Stimulated activated CD4-positive, alpha-beta T cell treated with anti-CD3 and anti-CD28 coated beads, Interleukin-4, amount 100 ng/mL, for 1 hour (primary cell): Measurements from ENCODE around the gene NCBP3.

Source experiments
- DNase-seq: peaks from one replicate; pipeline ENCODE4 v3.0.0-alpha.2; 2020

The NCBP3 gene

DNA sequence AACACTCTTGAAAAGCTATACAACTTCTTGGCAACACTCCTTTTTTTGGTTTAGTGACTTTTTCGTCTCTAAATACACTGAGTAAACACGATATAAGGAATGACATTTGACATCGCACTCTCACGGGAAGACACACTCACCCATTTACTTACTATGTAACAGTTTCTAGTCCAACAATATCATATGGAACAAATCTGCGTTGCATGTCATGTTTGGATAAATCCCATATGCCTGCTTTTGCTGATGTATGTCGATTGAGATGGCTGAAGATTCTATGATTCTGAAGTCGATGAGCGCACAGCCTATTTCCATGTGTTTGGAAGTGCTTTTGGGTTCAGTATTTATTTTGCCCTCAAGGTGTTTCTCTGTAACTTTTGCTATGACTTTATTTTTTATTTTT lies 63.3 kb downstream of the NCBP3 start:
- no peak for DNase-seq

DNA sequence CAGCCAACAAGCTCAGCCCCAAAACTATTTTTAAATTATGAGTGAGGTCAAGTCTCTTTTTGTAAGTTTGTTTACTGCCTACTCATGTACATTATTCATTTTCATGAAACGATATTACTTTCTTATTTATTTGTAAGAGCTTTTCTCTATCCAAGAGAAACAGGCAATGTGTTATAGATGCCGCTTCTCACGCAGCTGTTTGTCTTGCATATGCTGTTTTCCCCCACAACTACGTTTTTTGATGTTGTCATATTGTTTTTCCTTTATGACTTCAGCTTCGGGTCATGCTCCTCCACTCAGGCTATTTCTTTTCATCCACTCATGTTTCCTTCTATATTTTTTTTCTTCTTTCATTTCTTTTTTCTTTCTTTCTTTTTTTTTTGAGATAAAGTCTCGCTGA lies 65.1 kb downstream of the NCBP3 start:
- DNase-seq = no peak

DNA sequence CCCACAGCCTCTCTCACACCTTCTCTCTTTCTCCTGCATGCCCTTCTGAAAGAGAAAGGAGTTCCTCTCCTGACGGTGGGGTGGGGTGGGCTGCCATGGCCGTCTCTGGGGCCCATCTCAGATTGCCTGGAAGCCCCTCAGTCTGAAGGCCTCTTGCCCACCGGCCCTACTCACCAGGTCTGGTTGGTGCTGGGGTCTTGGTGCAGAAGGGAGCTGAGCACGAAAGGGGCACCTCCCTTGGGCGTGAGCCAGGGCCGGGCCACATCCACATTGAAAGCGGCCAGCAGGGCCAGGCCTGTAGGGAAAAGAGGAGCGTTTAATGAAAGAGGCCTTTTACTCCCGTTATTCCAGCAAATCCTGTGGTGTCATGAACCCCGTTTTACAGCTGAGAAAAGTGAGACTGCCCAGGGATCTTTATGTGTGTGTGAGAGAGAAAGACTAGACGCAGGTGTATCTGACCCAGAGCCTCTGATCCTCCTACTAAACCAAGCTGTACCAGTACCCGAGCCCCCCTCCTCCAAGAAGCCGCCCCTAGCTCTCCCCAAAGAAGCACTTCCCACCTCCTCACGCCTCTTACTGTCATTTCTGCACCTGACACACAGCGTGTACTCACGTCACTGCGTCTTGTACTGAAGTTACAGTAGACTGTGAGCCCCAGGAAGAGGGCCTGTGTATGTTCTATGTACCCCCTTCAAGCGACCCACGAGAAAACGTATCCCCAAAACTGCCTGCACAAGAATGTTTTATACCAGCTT lies 68.5 kb downstream of the NCBP3 start:
- no peak for DNase-seq

DNA sequence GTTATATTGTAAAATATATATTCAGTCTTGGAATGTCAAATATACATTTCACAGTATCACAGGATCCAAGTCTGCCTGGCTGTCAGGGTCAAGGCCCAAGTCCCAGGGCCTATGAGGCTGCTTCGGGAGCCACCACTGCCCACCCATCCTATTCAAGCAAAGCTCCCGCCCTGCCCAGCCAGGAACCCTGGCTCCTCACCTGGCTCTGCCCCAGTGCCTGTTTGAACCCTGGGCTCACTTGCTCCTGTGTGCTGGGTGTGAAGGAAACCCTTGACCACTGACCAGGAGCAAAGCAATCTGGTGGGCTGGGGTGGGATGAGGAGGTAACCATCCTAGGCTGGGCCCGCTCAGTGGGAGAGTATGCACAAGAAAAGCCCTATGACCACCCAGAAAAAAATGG lies 72.1 kb downstream of the NCBP3 start:
- no peak for DNase-seq

DNA sequence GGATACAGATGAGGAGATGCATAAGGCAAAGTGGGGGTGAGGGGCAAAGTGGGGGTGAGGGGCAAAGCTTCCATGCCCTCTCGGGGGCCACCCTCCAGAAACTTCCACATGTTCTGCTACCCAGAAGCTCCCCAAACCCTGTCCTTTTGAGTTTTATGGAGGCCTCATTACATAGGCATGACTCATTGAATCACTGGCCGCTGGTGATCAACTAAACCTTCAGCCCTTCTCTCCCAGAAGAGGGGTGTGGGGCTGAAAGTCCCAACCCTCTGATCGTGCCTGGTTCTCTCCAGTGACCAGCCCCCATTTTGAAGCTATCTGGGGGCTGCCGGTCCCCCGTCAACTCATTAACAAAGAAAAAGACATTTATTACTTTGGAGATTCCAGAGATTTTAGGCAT lies 72.5 kb downstream of the NCBP3 start:
- DNase-seq = no peak

DNA sequence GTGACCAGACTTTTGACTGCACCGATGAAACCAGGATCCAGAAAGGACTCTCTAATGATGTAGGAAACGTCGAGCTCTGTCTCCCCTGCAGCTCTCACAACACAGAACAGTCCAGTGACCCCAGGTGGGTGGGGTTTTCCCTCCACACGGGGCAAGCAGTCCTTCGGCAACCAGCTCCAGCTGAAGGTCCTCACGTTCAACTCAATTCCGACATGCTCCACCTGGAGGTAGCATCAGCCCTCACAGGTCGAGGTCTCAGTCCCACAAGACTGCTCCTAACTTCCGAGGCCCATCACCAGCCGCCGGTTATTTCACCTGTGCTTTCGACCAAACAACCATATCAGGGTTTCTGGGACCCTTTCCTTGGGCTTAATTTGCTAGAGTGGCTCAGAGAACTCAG lies 73.3 kb downstream of the NCBP3 start:
- no peak for DNase-seq

DNA sequence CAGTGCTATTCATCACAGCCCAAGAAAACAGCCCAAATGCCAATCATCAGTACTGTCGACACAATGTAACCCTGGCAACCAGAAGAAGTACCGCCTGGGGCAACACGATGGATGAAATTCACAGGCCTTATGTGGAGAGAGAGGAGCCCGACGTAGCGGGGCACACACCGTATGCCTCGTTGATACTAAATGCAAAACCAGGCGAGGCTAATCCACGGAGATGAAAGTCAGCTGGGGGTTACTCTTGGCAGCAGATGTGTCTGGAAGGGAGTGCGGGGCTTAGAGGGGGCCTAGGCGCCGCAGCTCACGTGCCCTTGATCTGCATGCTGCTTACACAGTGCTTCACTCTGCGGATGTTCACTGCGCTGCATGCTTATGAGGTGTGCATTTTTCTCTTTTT lies 74.9 kb downstream of the NCBP3 start:
- DNase-seq = no peak

DNA sequence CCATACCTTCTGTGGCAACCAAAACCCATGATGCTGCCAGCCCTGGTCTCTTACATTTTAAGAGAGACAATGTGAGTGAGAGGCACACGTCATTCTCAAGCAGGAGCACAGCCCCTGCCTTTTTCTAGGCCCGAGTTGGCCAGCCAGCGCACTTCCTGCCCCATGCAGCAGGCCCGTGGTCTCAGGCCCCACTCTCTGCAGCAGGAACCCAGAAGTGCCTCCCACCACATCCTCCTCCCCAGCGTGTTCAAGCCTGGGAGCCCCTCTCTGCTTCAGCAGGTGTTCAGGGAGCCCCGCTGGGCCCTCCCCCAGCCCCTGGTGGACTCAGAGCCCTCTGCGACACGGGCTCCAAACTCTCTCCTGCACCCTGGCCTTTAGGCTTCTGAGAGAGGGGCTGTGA lies 75.6 kb downstream of the NCBP3 start:
- no peak for DNase-seq

DNA sequence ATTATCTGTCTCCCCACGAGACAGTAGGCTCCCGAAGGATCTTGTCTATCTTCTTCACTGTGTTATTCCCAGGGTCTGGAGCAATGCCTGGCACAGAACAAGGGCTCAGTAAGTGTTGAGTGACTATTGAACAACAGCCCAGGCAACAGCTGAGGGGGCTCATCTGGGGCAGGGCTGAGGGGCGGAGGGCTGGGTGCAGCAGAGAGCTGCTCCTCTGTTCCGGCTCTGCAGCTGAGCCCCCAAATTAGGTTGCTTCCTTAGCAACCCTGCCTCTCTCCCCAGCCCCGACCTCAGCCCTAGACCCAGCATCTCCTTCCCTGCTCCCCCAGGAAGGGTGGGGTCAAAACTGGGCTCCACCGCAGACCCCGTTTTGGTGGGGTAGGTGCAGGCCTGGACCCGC lies 77.3 kb downstream of the NCBP3 start:
- DNase-seq = no peak

DNA sequence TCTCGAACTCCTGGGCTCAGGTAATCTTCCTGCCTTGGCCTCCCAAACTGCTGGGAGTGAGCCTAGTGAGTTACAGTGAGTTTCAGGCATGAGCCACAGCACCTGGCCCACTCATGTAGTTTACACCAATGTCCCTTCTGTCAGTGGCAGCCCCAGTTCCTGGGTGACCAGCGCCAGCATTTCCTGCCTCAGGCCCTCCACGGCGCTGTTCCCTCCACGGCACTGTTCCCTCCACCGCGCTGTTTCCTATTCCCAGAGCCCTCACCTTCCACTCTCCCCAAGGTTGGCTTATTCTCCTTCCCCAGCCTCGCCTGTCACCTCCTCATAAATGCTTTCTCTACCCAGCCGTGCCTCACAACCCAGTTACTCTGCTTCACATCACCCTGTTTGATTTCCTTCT lies 77.7 kb downstream of the NCBP3 start:
- no peak for DNase-seq

DNA sequence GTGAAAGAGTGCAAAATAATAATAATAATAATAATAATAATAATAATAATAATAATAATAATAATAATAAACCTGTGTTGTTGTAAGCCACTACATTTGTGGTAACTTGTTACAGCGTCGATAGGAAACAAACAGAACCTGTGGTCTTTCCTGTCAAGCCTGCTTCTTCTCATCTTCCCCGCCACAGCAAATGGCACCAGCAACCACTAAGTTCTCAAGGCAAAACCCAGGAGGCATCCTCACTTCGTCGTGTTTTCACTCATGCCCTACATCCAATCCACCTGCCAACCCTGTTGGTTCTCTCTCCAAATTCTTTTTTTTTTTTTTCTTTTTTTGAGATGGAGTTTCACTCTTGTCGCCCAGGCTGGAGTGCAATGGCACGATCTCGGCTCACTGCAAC lies 79.3 kb downstream of the NCBP3 start:
- no peak for DNase-seq

DNA sequence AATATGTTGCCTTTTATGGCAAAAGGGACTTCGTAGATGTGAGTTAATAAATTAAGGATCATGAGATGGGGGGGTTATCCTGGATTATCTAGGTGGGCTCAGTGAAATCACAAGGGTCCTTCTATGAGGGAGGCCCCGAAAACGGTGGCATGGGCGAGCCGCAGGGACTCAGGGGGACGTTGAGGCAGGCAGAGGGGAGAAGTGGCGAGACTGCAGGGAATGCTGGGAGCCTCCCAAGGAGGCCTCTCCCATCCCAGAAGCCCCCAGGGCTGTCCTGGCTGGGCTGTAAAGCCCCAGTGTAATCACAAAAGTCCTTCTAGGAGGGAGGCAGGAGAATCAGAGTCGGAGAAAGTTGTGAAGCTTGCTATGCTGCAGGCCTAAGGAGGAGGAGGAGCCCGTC lies 80.1 kb downstream of the NCBP3 start:
- DNase-seq = no peak

DNA sequence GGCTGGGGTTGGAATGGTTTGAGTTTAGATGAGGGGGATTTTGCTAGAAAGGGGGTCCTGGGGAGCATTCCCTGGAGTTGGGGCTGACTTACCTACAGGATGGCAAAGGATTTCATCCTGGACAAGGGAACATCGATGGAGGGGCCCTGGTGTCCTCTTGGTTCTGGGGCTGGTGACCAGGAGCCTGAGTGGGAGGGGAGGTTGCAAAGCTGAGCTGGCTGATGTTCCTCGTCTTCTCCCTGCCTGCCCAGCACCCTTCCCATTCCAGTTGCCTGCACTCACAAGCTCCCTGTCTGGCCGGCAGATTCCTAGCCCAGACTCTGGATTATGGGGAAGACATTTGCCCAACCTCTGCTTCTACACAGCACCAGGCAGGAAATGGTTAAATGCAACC lies 82.3 kb downstream of the NCBP3 start:
- no peak for DNase-seq

DNA sequence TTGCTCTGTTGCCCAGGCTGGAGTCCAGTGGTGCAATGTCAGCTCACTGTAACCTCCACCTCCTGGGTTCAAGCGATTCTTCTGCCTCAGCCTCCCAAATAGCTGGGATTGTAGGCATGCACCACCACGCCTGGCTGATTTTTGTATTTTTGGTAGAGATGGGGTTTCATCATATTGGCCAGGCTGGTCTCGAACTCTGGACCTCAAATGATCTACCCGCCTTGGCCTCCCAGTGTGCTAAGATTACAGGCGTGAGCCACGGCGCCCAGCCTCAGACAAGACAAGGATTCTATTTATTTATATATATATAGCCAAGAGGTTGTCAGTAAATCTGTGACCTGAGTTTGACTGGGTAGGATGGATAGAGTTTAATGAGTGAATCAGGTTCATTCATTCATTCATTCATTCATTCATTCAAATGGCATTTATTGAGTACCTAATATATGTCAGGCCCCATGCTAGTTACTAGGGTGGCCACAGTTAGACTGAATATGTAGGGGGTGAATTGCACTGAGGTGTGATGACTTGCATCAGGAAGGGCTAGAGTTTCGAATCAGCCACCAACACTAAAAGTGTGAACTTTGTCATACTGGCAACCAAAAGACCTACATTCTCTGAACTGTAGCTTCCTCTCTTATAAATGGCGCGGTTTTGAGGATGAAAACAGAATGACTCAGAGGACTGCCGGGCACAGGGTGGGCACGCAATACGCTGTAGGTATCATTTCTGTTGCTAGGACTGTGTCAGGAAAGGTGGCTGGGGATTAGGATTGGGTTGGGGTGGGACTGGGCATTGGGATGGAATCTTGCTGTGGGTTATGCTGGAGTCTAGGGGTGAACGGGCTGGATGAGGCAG lies 82.9 kb downstream of the NCBP3 start:
- DNase-seq = no peak

DNA sequence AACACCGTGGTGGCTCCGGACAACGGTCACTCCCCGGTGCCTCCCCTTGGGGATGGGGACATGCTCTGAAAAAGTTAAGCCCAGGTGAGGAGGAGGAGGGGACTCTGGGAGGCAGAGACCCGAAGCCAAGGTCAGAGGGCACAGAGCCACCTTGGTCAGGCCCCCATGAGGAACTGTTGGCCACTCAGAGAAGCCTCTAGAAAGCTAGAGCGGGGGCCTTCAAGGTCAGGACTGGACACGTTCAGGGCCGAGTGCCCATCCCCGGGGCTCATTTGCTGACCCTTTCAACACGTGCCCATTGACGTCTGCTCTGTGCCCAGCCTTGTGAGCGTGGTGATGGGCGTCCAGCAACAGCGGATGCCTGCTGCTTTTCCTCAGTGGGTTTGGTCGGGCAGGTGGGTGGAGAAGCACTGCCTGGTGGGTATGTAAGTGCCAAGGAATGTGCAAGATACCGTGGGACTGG lies 84.1 kb downstream of the NCBP3 start:
- no peak for DNase-seq

DNA sequence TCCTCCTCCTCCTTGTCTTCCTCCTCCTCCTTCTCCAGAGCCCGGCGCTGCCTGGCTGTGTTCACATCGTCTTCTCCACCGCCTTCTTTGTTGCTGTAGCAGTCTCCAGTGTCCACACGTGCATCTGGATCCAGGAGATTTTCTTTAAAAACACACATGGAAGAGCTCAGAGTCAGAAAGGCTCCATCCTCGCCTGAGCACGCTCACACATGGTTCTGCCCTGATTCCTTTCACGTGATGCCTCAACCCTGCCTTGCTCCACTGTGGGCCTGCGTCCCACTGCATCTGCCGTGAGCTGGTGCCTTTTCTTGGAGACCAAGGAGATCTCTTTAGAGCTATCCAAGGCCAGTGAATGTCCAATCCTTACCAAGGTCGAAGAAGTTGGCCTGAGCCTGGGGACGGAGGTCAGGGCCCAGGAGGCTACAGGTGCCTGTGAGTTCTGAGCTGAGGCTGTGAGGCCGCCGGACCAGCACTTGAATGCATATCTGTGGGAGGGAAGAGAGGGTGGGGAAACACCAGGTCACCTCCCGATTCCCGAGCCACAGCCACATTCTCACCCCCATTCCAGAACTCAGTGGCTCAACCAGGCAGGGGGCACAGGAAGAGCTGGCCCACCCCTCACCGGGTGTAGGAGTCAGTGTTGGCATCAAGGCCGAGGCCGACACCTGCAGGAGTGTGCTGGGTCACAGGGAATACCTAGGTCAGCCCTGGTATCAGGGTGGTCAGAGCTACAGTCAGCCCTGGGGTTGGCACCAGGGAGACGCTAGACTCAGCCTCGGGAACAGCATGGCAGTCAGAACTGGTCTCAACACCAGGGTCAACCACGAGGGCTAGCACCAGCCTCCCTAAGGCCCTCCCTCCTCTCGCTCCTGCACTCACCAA lies 84.8 kb downstream of the NCBP3 start:
- no peak for DNase-seq

DNA sequence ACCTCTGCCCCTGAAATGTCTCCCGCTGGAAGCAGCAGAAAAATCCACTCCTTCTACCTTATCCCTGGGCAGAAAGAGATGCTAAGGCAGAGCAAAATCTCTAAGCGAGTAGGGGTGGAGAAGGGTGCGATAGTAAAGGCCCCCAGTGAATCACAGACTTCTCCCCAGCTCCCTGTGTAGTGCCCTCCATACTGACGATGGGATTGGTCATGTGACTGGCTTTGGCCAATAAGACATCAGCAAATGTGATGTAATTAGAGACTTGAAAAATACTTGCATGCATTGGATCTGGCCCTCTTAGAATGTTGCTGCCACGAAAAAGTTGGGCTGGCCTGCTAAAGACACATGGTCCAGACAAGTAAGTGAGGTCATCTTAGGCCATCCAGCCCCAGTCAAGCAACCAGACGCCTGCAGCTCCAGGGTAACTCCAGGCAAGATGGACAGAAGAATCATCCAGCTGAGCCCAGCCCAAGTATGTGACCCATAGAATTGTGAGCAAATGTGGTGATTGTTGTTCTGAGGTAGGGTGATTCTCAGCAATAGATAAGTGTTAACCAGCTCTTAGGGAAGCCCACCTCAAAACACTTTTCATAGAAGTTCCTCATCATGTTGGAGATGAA lies 86.3 kb downstream of the NCBP3 start:
- DNase-seq = no peak

DNA sequence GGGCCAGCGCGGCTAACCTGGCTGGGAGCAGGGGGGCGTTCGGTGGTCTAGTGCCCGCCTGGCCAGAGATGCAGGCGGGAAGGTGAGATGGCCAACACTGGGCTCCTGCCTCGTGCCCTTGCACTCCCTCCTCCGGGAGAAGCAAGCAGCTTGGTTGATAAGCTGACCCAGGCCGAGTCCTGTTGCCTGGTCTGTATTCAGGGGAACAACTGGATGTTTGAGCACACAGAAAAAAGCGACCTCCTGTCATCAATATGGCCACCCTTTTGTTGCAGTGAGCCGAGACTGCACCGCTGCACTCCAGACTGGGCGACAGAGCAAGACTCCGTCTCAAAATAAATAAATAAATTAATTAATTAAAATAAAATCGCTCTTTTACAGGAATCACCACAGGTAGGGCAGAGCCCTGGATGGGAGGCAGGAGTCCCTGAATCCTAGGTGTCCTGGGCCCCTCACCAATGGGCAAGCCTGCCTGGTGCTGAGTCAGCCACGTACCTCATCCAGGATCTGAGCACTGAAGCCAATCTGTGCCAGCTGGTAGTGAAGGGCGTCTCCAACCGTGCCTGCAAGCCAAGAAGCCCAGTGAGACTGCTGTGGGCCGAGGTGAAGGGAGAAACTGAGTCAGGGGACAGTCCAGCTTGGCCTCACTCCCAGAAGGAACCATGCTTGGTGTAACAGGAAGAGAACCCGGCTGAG lies 90.6 kb downstream of the NCBP3 start:
- DNase-seq = no peak

DNA sequence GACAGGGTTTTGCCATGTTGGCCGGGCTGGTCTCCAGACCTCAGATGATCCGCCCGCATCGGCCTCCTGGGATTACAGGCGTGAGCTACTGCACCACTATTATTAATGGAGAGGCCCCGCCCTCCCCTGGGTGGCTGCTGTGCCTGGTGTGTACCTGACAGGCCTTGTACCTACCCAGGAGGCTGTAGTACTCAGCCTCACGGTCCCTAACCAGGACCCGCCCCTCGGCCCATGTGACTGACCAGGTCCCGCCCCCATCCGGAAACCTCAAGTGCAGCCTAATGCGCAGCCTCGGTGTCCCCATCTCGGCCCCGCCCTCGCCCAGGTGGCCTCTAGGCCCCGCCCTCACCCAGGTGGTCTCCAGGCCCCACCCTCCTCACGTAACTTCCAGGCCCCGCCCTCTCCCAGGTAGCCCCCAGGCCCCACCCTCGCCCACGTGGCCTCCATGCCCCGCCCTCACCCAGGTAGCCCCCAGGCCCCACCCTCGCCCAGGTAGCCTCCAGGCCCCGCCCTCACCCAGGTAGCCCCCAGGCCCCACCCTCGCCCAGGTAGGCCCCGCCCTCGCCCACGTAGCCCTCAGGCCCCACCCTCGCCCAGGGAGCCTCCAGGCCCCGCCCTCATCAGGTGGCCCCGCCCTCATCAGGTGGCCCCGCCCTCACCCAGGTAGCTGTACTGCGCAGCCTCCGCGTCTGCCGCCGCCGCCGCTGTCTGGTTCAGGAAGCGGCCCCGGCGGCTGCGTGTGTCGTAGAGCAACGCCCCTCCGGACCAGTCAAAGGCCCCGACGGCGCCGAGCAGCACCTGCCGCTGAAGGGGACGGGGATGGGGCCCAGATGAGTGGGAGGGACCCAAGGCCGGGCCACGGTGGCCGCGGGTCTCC lies 91.3 kb downstream of the NCBP3 start:
- DNase-seq = peak; percentile 74

DNA sequence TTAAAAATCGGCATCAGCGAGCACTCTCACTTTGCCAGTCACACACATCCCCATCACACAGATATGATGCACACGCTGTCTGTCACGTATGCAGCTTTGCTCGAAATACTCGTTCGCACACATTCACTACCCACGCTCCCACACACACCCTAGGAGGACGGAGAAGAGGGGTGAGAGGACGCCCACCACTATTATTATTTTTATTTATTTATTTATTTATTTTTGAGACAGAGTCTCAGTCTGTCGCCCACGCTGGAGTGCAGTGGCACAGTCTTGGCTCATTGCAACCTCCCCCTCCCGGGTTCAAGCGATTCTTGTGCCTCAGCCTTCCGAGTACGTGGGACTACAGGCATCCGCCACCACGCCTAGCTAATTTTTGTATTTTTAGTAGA lies 92.0 kb downstream of the NCBP3 start:
- DNase-seq = no peak

DNA sequence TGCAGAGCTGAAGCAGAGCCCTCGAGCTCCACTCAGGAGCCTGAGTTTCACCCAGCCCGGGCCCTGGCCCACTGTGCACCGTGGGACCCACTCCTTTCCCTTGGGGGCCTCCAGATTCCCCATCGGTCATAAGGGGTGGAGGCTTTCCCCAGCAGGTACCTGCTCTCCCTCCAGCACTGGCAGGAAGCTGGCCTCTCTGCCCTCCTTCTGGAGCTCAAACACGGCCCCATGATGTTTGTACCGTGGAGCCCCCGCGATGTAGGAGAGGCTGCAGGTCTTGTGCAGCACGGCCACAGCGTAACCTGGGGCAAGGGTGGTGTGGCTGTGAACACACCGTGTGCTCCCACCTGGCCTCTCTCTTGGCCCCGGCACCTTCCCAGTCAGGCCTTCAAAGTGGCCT lies 92.4 kb downstream of the NCBP3 start:
- no peak for DNase-seq
